HG02973 (cell line): ENCODE data around the gene GULP1.
"Not testable (repeated sequence)": the region's sequence is repeated elsewhere in the genome, so short reads cannot be mapped to it uniquely, and the experiment has no call there.

Source experiments
- ATAC-seq: cut with Tn5 transposase; IDR thresholded peaks from one replicate; pipeline ENCODE4 v1.9.1; 2021; ENCODE audit warnings: moderate library complexity; ENCODE audit not compliant: unreplicated experiment

The GULP1 gene

DNA sequence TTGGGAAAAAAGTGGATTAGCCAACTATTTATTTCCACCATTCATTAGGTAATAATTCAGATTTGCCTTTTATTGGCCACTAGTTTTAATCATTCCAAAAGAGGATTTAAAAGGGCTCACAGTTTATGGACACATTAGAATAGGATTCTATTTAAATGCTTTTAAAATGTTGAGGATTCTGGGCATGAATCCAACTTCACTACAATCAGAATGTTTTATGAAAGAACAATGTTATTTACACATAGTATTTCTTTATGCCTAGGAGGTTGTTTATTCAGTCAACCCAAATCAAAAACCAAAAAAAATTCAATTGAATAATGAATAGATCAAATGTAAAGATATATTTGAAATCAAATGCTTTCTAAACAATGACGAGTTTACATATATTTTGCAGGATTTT lies 232.2 kb downstream of the GULP1 start:
- no peak for ATAC-seq

DNA sequence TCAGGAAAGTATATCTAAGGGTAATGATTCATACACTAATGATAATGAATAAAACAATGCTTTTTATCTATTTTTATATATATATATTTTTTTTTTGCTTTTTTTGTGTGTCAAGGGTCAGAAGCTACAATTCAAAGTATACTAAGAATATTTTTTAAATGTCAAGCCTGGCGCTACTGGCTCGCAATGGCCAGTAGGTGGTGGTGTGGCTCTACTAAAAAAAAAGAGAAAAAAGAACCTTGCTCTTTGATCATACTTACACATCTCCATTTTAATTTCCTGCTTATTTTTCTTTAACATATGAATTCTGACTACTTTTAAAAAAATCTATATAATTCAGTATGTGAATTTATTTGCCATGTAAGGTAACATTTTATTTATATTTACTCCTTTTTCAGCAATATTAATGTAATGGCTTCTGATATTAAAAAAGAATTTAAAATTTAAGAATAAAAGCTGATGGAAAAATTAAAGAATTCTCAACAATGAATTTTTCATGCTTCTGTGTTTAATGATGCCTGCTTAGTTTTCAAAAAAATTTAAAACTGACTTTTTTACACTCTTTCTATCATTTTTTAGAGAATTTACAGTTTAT lies 232.9 kb downstream of the GULP1 start:
- ATAC-seq: peak; percentile 82

DNA sequence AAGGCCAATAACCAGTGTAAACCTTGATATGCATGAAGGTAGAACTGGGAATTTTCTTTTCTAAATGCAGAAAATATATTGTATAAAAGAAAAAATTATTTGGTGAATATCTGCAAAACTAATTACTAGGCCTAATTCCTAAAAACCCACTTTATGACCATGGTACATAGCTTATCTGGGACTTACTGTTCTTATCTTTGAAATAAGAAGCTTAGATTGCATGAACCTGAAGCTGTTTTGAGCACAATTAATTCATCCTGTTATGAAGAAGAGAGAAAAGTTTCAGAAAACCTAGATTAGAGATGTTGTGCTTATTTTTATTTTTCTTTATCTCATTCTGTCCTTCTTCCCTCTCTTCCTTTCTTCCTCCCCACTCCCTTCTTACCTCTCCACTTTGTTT lies 235.0 kb downstream of the GULP1 start:
- ATAC-seq: no peak

GRCh38 chr2:188527141-188527540 lies 235.5 kb downstream of the GULP1 start:
- ATAC-seq: no peak

GRCh38 chr2:188527581-188527993 lies 235.9 kb downstream of the GULP1 start:
- ATAC-seq: no peak

- ATAC-seq: no peak
These were observed 238.0 kb downstream of the GULP1 start for GRCh38 chr2:188529710-188530109.

DNA sequence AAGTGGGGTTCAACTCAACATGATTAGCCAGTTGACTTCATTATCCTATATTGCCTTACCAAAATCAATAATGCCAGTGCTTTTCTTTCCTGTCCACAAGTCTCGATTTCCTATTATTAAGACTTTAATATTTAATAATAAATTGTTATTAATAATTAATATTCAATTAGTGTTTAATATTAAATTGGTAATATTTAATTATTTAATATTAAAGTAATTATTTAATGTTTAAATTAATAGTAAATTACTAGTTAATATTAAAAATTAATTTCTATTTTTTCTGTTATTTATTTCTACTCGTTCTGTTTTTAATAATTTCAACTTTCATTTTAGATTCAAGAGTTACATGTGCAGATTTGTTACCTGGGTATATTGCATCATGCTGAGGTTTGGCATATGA lies 243.2 kb downstream of the GULP1 start:
- ATAC-seq: no peak

DNA sequence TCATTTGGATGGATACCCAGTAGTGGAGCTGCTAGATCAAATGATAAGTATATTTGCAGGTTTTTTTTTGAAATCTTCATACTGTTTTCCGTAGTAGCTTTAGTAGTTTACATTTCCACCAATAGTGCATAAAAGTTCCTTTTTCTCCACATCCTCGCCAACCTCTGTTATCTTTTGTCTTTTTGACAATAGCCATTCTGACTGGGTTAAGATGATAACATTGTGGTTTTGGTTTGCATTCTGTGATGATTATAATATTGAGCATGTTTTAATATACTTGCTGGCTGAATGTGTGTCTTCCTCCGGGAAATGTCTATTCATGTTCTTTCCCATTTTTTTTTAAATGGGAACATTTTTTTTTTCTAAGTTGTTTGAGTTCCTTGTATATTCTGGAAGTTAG lies 260.0 kb downstream of the GULP1 start:
- no peak for ATAC-seq

DNA sequence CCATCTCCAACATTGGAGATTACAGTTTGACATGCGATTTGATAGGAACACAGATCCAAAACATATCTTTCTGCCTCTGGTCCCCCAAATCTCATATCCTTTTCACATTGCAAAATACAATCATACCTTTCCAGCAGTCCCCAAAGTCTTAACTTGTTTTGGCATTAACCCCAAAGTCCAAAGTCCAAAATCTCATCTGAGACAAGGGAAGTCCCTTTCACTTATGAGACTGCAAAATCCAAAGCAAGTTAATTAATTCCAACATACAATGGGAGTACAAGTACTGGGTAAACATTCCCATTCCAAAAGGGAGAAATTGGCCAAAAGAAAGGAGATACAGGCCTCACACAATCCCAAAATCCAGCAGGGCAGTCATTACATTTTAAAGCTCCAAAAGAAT lies 265.4 kb downstream of the GULP1 start:
- no peak for ATAC-seq

DNA sequence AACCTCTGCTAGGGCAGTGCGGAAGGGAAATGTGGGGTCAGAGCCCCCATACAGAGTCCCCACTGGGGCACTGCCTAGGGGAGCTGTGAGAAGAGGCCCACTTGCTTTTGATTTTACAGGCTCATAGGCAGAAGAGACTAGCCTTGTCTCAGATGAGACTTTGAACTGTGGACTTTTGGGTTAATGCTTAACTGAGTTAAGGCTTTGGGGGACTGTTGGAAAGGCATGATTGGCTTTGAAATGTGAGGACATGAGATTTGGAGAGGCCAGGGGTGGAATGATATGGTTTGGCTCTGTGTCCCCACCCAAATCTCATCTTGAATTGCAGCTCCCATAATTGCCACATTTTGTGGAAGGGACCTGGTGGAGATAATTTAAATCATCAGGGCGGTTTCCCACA lies 267.8 kb downstream of the GULP1 start:
- not testable (repeated sequence) for ATAC-seq

DNA sequence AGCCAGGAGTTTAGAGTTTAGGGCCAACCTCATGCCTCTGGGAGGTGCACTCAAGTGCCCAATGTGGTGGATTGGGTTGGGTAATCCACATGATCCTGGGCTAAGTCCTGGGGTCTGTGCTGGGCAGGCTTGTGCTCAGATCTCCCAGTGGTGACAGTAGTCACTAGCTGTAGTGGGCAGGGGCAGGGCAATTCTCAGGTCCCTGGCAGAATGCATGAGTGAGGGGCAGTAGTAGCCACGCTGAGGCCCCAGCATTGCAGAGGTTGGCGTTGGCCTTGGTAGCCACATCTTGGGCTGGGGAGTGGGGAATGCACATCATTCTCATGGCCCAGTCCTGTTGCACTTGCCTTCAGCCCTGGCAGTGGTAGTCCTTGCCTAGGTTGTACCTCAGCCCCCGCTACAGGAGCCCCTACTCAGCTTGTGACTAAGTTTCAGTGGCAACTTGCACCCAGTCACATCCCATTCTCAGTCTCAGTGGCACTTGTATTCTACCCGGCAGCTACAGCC lies 269.9 kb downstream of the GULP1 start:
- no peak for ATAC-seq

GRCh38 chr2:188569431-188570165 lies 277.9 kb downstream of the GULP1 start:
- ATAC-seq: no peak

- ATAC-seq: no peak
These were observed 278.7 kb downstream of the GULP1 start for GRCh38 chr2:188570370-188570769.

DNA sequence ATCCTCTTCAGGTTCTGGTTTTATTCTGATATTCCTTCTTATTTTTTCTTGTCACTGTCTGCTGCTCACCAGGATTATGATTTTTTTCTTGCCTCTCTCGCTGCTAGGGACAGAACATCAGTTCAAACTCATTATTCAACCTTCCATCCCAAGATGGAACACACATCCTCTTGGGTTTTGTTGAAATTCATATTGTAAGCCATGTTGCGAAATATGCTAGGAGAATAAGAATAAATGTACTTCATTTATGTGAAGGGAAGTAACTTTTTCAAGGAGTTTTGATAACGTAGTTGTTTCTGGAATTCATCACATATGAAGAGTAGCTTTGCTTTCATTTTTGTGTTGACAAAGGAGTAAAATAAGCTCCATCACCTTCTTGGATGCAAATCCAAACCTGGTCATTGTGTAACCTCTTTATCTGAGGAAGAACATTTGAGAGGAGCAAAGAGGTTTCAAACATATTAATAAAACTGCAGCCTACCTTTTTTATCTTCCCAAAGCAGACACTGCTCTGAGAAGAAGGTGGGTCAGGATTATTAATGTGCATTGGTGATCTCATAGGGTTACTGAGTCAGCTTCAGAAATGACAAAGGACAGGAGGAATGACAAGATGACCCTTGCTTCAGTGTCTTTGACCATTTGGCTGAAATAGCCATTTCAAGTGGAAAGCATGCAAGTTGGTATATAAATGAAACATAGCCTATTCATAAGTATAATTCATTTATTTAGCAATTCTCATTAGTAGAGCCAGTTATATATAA lies 280.0 kb downstream of the GULP1 start:
- no peak for ATAC-seq

DNA sequence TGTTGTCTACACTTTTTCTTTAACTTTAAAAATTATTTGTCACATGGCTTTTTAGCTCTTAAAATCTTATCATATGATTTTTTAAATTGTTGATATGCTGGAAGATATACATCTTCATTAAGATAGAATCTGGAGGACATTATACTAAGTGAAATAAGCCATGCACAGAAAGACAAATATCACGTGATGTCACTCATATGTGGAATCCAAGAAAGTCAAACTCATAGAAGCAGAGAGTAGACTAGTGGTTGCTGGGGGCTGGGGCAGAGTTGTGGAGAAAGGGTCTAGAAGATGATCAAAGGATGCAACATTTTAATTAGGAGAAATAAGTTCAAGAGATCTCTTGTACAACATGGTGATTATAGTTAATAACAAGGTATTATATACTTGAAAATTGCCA lies 280.9 kb downstream of the GULP1 start:
- ATAC-seq: no peak

DNA sequence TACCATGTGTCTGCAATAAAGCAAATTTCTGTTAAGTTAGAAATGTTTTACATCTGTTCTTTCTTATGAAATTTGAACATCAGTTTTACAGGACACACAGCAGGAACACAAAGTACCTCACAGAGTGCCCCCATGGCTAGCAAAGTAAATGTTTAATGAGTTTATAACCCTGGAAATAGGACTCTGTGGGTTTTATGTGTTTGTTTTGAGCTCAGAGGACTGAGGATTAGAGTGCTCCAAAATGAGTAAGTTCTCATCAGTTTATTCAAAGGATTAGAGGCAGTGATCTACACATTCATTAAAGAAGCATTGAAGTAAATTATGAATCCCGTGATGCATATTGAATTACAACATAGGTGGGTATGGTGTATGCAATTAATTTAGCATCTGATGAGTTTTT lies 281.8 kb downstream of the GULP1 start:
- no peak for ATAC-seq

- ATAC-seq: no peak
These were observed 284.3 kb downstream of the GULP1 start for GRCh38 chr2:188576006-188576405.

DNA sequence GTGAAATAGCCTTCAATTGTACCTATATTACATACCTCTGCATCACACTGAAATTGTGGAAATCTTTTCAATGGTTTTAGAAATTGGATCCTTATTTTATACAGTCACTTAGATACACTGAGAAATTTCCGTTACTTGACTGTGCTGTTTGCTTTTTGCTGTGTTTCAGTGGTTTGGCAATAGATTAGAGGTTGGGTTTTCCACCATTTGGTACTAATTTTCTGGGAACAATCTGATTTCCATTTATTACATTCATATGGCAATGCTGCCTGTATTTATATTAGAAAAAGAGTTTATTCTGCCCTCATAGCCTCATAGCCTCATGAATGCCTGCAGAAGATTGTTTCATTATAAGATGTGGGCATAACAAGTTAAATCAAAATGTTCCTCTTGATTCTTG lies 285.0 kb downstream of the GULP1 start:
- no peak for ATAC-seq

GRCh38 chr2:188577231-188577630 lies 285.6 kb downstream of the GULP1 start:
- ATAC-seq: no peak

DNA sequence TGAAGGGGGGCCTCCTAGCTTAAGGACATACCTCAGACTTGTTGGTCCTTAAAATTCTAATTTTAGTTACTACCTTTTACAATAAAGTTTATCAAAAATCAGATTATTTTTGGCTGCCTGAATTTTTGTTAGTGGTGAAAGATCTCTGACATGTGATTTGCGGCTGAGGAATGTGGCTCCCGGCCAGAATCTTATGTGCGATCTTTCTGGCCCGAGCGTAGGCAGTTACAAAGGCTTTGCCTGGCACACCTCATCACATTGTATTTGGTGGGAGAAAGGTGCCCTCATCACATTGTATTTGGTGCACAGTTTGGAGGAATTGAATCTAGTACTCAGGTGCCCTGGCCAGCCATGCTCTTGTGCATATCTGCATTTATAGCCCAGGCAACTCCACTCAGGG lies 289.1 kb downstream of the GULP1 start:
- no peak for ATAC-seq

GRCh38 chr2:188582211-188582610 lies 290.5 kb downstream of the GULP1 start:
- ATAC-seq: no peak

GRCh38 chr2:188588235-188588634 lies 296.6 kb downstream of the GULP1 start:
- ATAC-seq: no peak
